TTC549 (cell line): ENCODE data around the gene GPR61.

ENCODE experiments used
- FAIRE-seq: peaks from 2 replicates; lab custom pipeline; 2012; peaks lifted over from hg19 to GRCh38; lab: Jason Lieb, UNC

The GPR61 gene

DNA sequence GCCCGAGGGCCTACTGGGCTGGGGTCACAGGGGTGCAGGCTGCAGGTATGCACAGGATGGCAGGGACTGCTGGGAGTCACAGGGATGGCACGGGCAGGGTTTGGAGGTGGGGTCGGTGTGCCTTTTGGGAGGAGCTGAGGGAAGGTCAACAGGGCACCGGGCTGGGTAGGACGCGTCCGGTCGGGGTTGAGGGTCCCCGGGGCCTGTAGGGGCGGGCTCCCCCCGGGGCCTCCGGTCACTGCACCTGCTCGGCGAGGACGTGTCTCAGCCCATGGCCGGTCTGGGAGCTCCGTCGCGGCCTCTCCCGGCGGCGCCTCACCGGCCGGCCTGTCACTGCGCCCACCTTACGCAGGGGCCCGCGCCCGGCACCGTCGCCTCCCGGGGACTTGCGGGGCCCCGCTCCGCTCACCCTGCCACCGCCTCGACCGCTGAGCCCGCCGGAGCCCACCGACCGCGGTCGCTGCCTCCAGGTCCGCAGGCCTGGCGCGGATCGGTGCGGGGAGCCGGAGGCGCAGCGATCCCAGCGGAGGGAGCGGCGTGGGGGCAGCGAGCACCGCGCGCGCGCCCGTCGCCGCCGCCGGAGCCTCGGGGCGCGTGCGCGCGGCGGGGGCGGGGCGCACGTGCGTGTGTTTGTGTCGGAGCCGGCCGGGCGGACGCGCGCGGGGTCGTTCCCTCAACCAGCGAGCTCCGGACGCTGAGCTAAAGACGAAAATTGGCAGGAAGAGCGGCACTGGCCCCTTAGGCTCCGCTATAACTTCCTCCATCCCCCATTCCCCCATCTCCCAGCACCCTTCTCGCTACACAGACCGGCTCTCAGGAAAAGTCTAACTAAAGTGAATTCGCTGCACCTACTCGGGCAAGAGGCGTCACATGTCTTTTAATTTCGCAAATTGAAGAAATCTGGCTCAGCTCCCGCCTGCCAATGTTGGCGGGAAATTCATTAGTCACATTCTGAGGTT lies 30.2 kb upstream of the GPR61 start, which contains the start of gene AMIGO1:
AMIGO1 (minus strand) TSS at position 552 of the 959 bp plus-strand sequence. CDS start 815 bp downstream, outside the sequence.
- no peak for FAIRE-seq

DNA sequence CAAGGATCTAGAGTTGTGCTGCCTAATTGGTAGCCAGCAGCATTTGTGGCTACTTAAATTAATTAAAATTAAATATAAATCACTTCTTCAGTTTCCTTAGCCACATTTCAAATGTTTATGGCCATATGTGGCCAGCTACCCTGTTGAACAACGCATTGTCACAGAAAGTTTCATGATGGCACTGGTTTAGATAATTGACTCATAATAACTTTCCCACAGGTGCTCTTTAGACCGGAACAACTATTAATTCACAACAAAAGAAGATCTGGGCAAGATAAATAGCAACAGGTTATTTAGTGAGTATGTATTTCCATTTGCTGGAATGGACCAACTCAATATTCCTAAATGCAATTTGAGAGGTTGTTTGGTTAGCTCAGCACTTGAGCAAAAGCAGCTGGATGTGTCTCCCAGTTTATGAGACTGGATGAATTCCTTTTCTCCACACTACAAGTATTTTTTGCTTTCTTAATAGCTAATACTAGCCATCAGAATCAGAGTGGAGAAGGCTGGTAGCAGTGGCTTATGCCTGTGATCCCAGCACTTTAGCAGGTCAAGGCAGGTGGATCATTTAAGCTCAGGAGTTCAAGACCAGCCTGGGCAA lies 26.5 kb upstream of the GPR61 start:
- no peak for FAIRE-seq

DNA sequence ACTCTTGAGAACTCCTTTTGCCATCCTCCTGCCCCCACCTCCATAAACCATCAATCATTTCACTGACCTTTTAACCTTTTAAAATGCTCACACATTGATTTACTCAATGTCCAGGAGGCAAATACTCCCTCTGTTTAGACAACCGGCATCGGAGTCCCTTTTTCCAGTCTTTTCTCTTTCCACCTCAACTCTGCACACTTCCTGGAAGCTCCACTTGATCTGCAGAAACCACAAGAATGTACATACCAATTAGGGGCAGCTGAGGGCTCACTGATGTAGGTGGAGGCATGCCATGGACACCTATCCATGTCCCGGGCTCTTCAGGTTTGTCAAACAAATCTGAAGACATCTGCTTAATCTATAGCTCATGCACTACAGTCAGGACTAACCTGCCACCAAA lies 24.8 kb upstream of the GPR61 start:
- no peak for FAIRE-seq

DNA sequence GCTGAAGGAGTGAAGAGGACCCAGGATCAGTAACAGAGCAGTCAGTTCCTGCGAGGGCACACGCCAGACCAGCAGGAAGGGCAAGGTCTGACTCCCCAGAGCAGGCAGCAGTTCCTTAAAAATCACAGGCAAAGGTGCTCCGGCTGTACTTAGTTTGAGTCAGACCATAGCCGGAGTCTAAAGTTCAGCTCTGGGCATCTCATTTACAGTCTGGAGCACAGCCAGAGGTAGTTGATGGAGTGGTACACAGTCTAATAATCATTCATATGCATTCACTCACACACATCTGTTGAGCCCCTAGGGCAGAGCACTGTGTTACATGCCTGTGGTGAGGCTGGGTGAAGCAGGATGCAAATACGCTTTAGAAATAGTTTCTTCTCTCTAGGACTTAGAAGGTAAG lies 22.8 kb upstream of the GPR61 start:
- no peak for FAIRE-seq

DNA sequence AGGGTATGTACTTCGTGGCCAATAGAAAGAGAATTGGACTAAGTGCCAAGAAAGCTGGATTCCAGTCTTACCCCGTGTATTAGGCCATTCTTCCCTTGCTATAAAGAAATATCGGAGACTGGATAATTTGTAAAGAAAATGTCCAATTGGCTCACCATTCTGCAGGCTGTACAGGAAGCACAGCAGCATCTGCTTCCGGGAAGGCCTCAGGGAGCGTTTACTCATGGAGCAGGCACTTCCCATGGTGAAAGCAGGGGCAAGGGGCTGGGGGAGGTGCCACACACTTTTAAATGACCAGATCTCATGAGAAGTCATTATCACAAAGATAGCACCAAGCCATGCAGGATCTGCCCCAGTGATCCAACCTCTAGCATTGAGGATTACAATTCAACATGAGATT lies 22.3 kb upstream of the GPR61 start:
- FAIRE-seq = no peak

DNA sequence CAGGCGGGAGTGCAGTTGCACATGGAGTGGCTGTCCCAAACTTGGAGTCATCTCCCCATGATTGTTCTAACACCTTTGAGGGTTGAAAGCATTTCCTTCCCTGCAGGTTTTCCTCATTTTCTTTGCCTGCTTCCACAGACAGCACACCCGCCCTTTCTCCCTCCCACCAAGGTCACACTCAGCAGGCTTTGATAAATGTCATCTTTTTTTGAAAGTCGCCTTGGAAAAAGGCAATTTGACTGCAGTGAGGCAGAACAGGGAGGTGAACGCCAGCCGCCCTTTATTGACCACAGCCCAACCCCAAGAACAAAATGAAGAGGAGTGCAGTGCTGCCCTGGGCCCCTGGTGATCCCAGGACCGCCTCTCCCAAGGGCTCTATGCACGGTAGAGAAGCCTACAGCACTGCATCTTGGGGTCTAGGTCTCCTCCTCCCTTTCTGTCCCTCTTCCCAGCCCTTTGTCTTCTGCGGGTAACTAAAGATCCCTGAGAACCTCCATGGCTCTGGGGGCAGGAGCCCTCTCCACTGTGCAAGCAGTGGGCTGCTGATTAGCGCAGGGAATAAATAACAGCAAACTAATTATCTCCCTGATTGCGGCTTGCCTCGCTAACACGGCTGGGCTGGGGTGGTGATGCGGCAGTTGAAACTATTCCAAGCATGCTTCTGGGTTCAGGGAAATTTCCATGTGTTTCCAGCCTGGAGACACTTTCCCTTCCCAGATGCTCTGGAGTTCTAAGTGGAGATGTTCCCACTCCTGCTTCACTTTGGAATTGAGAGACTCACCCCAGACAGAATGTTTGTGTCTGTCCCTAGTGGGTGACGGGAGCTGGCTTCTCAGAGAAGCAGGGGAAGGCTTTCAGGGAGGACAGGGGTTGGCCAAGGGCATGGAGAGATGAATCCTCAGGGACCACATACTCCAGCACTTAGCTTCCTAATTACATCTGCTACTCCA lies 18.4 kb upstream of the GPR61 start:
- FAIRE-seq = no peak

DNA sequence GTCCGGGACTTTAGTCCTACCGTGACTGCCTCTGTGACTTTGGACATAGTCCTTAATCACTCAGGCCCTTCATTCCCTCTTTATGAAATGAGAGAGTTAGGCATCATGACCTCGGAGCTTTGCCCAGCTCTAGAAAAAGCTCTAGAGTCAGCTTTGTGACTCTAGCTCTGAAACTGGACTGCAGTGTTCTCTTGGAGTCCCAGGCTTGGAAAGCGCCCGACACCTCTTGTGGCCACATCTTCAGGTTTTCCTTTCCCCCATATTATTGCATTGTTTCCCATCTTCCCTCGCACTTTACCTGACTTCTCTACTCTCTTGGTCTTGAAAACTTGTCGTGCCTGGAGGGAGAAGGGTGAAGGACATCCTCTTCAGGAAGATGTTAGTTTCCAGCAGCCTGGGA lies 17.6 kb upstream of the GPR61 start:
- no peak for FAIRE-seq

DNA sequence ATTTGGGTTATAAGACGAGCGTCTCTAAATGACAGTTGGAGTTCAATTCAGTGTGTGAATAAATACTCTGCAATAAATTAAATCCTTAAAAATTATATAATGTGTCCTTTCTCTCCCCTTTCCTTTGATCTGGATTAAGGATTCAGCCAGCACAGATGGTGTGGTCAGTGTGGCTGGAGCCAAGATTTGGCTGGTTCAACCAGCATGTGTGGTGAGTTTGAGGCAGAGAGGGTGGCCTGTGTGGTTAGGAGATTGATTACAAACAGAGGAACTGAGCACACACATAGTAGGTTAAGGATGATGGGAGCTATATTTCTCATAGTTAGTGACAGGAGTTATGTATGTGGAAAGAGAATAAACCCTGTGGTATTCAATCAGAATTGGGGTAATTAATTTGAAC lies 16.0 kb upstream of the GPR61 start:
- FAIRE-seq = no peak

DNA sequence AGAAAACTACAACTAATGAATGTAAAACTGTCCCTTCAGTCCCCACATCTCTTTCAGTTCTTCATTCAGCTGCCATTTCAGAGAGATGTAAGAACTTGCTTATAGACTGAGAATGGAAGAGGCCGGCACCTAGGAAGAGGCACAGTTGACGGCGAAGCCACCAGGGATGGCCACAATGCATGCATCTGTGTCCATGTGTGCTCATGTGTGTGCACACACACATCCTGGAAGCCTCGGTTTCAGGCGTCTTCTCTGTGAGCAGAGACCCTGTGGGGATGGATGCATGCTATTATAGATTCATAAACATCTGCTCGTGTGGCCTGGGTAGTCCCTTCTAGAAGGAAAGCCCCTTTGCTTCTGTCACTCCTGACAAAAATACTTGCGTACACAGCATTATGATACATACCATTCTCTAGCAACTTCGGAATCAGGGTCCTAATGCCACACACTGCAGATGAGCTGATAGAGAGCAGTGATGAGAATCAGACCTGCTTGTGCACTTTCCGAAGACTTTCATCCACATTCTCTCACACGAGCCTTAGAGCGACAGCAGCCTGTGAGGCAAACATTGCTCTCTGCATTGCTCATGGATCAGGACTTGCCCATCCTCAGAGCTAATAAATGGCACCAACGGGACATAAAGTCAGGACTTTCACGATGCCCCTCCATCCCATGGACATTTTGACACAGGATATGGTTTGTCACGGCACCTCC lies 12.4 kb upstream of the GPR61 start:
- FAIRE-seq = no peak

DNA sequence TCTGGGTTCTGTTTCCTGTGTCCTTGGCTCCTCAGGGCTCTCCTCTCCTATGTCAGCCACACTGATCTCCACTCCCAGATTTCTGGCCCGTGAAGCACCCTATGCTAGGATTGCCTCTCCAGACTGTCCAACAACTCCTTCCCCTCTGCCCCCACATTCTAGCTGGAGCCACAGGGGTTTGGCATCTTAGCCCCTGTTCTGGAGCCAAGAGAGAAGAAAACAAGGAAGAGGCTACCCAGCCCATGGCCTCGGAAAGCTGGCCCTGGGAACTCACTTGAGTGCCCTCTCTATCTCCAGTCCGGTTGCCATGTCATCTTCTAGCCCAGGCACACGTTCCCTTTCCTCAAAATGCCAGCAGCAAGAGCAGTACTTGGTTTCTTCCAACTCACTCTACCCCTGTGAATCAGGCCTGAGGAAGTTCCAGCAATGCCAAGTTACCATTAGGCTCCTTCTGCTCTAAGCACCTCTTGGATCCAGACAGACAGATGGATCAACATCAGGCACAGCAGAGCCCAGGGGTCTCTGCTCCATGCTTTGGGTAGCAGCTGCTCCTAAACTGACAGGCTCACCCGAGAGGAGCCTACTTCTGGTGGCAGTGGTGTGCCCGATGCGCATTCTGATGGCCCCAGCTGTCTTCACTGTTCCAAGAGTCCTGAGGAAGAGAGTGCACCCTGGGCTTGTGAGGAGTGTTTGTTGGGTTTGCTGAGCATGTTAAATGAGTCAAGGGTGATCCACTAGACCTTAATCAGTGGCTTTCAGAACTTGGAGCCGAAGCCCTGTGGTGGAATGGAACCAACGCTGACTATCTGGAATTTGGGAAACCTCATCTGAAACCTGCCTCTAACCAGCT lies 11.6 kb upstream of the GPR61 start:
- no peak for FAIRE-seq

DNA sequence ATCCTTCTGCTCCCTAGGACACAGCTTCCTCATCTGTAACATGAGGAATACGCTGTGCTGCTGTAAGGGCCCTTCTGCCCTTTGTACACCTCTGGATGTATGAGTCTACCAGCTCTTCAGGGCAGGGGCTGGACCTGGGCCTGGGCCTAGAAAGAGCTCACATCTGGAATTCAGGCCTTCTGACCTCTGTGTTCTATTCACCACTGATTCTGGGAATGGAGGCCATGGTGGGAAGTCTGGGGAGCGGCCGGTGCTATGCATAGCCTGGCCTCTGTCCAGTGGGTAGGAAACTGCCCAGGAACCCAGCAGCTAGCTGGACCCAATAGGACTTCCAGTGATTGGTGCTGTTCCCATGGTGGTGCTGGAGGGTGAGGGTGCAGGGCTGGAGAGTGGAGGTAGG lies 11.0 kb upstream of the GPR61 start:
- FAIRE-seq = no peak

DNA sequence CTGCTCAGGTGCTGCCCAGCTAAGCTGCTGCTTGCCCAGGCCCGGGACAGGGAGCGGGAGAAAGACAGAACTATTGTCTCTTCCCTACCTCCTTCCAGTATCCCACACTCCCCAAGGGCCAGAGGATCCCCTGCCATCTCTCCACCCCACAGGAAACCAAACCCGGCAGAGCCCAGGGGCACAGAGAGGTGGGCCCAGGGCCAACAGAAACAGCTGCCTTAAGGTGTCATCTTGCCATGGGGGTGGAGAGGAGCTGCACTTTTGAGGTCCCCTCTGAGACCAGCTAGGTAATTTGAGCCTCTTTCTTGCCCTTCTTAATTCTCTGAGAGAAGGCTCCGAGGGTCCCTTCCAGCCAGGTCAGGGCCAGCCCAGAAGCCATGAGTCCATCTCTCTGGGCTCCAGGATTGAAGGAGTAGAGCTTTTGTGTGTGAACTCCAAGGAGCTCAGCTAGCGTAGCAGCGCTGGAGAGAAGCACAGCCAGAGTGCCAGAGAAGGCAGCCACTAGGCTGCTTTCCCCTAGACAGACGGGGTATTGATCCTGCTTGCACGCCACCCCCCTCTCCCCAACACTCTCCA lies 9.7 kb upstream of the GPR61 start:
- FAIRE-seq = no peak

DNA sequence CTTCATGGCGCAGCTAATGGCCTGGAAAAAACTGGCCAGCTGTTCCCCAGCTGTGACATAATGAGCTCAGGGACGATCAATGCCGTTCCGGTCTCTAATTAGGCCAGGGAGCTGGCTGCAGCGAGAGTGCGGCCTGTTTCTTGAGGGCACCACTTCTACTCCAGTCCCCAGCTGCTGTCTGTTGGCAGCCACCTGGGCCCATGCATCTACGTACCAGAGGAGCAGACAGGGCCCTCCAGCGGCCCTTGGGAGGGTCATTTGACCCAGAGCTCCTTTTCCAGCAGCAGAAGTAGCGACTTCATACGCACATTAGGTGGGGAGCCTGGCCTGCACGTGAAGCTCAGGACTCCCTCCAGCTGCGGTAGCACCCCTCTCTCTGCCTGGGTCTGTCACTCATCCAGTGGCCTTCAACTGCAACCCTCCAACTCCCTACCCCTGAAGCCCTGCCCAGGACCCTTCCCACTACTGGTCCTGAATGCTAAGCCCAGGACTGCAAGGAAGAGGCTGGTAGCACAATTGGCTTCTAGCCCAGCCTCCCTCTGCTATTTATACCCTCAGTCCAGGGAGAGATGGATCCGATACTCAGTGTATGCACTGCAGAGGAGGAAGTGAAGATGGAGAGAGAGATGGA lies 9.1 kb upstream of the GPR61 start:
- FAIRE-seq = no peak

DNA sequence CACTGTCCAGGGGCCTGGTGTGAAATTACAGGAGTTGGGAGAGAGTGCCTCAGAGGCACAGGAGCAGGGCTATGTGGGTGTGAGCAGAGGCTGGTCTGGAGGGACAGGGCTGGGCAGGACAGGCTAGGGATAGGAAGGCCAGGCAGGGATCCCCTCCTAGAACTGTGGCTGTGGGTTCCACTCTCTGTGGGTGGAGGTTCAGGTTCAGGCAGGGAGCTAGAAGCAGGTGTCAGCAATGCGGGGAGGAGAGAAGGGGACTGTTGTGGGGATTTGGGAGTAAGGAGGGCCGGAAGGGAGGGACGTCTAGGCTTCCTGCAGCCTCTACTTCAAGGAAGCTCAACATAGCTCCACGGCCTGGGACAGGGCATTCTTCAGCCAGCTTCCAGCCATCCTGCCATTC lies 8.3 kb upstream of the GPR61 start:
- no peak for FAIRE-seq

DNA sequence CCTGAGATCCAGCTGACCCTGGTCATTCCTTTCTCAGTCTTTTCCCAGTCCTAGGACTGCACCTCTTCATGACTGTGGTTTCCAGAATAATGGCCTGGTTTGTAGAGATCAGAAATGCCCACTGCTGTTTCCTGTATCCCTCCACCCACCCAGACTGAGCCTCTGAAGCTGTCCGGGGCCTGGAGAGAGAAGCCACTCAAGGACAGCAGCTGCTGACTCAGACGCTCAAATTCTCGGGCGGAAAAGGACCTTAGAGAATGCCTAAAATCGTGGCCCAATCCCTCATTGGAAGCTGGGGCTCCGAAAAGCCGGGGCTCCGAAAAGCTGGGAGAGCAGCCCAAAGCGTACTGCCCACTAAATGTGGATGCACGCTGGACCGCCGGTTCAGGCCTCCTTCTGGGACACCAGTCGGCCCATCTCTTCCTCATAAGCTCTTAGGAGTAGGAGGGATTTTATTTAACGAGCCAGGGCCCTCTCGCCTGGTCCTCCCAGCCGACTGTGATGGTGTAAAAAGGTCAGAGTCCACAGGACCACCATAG lies 7.8 kb upstream of the GPR61 start:
- no peak for FAIRE-seq

DNA sequence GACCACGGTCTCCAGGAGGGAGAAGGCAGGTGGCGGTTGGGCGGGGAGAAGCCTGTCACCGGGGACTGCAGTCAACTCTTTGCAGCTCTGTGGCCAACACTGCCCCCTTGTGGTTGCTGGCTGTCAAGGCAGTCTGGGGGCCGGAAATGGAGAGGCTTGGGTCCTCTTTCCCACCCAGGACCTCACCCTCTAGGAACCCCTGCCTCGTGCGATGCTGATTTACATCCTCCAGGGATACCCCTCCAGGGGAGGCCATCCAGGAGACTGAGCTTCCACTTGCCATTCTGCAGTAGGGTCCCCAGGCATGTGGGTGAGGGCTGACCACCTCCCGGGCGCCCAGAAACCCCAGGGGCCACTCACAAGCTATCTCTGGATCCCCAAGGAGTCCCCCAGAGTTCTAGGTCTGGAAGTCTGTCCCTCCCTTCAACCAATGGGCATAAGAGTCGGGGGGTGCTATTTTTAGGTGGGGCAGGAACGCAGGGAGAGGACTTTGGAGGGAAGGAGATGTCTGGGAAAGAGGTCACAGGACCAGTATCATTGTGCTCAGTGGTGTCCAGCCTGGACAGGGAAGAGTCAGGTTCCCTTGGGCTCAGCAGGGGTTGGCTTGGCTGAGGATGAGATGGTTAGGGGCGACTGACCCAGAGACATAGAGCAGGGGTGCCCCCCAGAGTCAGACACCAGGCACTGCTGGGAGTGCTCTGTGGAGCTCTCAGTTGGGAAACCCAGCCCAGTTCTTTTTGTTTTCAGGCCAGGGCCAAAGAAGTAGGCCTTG lies 7.1 kb upstream of the GPR61 start:
- no peak for FAIRE-seq

DNA sequence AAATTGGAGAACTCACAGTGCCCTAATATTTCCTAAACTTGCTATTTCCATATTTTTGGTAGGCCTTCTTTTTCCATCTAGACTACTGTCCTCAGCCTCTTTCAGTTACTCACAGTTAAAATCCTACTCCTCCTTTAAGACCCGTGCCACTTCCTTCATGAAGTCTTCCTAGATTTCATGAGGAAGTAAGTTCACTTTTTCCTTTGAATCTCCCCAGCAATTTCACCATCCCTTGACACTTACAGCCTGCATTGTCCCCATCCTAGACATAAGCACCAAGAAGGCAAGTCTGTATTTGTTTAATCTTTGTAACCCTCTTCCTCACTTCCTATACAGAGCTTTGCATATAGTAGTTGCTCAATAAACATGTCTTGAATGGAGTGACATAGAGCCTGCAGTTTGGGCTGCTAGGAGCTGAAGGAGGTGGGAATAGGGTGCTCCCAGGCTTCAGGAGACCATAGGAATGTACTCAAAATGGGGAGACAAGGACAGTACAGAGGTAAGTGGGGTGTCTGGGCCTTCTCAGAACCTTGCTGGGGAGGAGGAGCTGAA lies 5.3 kb upstream of the GPR61 start:
- FAIRE-seq = no peak

DNA sequence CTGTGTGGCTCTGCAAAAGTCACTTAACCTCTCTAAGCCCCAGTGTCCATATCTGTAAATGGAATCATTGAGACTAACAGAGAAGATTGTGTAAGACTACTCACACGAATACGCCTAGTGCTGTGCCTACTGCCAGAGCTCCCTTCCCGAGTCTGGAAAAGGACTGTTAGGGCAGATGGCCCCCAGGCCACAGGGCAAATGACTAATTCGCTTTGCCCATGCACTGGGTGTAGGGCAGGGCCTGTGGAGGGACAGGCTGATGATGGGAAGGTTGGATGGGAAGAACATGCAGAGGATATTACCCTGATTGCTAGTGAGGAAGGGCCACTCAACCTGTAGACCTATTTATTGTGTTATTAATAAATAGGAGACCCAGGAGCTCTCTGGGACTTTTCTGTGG lies 4.2 kb upstream of the GPR61 start:
- FAIRE-seq = no peak
